Astrocyte (in vitro differentiated cells and primary cell): Measurements from ENCODE around the gene SH3PXD2B.

ENCODE experiments used
- CTCF ChIP-seq: IDR thresholded peaks from 2 replicates; pipeline ENCODE4 v1.5.1; 2011; ENCODE audit warnings: low read depth, mild to moderate bottlenecking, inconsistent platforms, low read length, moderate library complexity; ENCODE audit not compliant: insufficient read depth
- EZH2 ChIP-seq: IDR thresholded peaks from 2 replicates; pipeline ENCODE4 v1.6.1; 2012; ENCODE audit warnings: mild to moderate bottlenecking, low read length, inconsistent platforms; ENCODE audit not compliant: insufficient read depth

- TF ChIP-seq CTCF (no peak), EZH2 (no peak)
These were observed 30.8 kb downstream of the SH3PXD2B start for GRCh38 chr5:172423379-172424110.
